Posterior vena cava (tissue), 2 donors: ENCODE results near the gene CLDN5. TPM values are rescaled to one million over a fixed set of nuclear protein-coding genes. Genes with fewer than 3 reads are reported as not detected.

Experiments
- DNase-seq: peaks from one replicate; pipeline ENCODE4 v3.0.0-alpha.2; 2020; ENCODE audit warnings: low spot score
- intact Hi-C, 2 donors: fragments of 100-400 bp; cut with DNase I; formaldehyde crosslinking; loops; one replicate each; pipeline versions ENCODE4 v1.14.1 to v1.14.2; 2022 to 2023
- total RNA-seq, 2 donors: library from RNA; stranded (reverse); fragmentation: NEBNext Ultra II Directional; extraction: Animal tissue kit (Norgen Biotek cat#: 25700); gene quantifications; one replicate each; pipeline ENCODE4 v1.2.1, GENCODE V29; 2021
- donor health status: DM: yes; HTN: yes; CAD: no.
- donor health status: DM: yes; HTN: yes; CAD: no.

CLDN5 gene
- total RNA-seq, 2 donors from 2014 or later: 36.4 to 70.1 TPM

DNA sequence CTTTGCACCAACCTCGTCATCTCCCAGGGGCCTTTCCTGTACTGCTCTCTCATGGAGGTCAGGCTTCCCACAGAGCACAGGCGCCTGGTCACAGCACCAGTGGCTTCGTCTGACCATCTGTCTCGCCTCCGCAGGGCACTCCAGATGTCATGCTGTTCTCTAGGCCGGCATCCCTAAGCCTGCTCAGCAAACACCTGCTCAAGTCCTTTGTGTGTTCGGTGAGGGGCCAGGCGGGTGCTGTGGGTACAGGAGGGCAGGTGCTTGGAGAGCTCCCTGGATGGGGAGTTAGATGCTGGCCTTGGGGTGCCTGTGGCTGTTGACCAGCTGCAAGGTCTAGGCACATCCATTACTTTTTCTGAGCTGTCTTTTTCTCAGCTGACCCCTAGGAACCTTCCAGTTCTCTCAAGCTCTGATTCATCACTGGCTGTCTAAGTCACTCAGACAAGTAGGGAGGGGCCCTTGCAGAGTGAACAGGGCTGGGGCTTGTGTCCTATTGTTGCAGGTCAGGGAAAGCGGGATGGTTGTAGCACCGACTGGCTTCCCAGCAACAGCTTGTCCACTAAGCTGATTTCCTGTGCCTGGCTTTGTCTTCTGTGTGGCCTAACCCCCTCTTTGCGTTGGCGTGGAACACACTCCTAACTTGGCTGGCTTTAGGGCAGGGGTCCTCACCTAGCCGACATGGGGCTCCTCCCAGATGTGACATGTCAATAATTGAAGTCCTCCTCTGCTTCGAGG is 9.2 kb downstream of the CLDN5 start:
- intact Hi-C loops: loop anchor here in 1 of 2 donors (10.0 kb wide), 1 partner anchor 110 kb away; no protein-coding TSS in a partner anchor
- peak; percentile 49 for DNase-seq

DNA sequence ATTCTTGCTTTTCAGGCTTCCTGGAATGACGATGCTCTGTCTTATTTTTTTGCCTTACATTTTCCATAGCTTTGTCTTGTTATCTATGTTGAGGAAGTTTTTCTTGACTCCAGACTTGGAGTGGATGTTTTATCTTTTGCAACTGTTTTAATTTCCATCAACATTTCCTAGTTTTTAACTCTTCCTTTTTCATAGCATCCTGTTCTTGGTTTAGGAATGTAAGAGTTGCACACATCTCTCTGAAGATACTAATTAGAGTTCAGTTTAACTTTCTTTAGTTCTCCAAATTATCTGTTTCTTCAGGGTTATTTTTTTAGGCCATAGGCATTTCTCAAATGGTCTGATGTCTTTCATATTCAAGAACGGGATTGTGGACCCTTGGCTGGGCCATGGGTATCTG is 10.4 kb downstream of the CLDN5 start:
- intact Hi-C loops: loop anchor here in 1 of 2 donors (10.0 kb wide), 1 partner anchor 111 kb away; no protein-coding TSS in a partner anchor
- no peak for DNase-seq

DNA sequence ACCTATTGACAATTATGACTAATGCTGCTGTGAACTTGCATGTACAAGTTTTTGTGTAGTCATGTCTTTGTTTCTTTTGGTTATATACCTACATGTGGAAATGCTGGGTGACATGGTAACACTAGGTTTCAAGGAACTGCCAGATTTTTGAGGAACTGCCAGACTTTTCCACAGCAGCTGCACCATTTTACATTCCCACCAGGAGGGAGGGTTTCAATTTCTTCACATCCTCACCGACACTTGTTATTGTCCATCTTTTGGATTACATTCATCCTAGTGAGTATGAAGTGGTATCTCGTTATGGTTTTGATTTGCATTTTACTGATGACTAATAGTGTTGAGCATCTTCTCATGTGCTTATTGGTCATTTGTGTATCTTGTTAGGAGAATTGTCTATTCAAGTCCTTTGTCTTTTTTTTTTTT is 13.3 kb downstream of the CLDN5 start:
- intact Hi-C loops: loop anchor here in 1 of 2 donors (10.0 kb wide), 1 partner anchor 114 kb away; no protein-coding TSS in a partner anchor
- DNase-seq: no peak

DNA sequence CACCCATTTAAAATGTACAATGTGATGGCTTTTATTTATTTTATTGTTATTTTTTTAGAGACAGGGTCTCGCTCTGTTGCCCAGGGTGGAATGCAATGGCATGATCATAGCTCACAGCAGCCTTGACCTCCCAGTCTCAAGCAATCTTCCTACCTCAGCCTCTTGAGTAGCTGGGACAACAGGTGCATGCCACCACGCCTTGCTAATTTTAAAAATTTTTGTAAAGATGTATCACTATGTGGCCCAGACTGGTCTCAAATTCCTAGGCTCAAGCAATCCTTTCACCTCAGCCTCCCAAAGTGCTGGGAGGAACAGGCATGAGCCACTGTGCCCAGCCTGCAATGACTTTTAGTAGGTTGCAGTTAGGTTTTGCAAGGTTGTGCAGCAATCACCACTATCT is 14.3 kb downstream of the CLDN5 start:
- DNase-seq: peak; percentile 15
- intact Hi-C loops: loop anchor here in 1 of 2 donors (10.0 kb wide), 1 partner anchor 115 kb away; no protein-coding TSS in a partner anchor

DNA sequence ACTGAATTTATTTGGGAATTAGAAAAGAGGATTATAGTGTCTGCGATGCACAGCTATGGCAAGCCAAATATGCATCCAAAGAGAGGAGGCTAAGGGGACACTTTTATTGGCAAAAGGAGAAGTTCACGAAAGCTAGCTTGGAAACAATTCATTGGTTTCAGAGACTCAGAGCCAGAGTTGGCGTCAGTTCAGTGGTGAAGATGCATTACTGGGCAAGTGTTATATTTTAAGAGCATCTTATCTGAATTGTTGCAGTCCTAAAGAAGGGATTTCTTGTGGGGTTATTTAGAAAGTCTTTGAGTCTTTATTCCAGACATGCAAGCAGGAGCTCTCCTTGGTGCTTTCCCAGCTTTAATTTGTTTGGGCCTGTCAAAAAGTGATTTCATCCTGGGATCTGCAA is 15.0 kb downstream of the CLDN5 start:
- DNase-seq: no peak
- intact Hi-C loops: no loop called here

DNA sequence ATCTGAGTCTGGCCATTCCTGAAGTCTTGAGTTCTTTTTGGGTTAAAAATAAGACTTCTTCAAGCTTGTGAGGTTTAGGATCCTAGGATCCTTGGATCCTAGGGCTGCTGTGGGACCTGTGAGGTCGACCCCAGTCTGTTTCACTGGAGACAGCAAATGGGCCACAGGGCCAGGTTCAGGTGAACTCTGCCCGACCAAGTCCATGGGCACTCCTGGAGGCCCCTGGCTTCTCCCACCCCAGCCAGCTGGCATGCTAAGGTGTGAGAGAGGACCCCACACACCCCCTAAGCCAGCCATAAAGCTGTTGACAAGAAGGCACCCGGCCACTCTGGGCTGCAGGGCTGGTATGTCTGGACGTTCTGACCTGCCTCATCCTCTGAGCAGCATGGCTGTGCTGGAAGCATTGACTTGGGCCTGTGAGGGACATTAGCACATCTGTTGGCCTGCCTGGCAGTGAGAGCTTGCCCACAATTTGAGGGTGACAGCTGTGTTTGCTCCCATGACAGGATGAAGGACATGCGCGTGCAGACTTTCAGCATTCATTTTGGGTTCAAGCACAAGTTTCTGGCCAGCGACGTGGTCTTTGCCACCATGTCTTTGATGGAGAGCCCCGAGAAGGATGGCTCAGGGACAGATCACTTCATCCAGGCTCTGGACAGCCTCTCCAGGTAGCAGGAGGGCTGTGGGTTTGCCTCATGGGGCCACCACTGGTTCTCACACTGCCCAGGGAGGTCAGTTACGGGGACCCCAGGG is 16.0 kb downstream of the CLDN5 start:
- DNase-seq: peak; percentile 47
- intact Hi-C loops: no loop called here

DNA sequence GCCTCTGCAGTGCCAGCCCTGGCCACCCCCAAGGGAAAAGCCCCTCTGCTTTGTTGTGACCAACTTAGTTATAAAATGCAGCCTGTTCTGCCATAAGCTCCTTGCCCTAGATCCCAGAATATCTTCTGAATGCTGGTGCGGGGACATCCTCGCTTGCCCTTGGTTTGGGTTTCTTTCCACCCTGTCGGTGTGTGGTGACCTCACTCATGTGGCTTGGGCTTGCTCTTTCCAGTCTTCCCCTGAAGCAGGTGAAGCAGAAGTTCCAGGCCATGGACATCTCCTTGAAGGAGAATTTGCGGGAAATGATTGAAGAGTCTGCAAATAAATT is 16.7 kb downstream of the CLDN5 start:
- peak; percentile 55 for DNase-seq
- intact Hi-C loops: no loop called here

DNA sequence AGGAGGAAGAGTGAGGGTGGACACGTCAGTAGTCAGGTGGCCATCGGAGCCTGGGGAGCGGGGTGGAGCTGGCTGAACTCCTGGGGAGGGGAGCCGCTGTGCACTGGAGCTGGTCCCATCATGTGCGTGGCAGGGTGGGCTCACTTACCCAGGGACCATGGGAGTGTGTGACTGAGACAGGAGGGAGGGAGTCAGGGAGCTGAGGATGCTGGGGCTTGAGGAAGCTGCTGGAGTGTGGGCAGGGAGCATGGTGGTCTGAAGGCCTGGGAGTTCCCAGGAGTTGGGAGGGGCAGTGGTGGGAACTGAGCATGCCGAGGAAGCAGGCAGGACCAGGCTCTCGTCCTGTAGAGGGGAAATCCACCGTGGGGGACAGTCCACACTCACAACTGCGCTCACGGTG is 18.0 kb downstream of the CLDN5 start:
- DNase-seq: peak; percentile 48
- intact Hi-C loops: no loop called here

DNA sequence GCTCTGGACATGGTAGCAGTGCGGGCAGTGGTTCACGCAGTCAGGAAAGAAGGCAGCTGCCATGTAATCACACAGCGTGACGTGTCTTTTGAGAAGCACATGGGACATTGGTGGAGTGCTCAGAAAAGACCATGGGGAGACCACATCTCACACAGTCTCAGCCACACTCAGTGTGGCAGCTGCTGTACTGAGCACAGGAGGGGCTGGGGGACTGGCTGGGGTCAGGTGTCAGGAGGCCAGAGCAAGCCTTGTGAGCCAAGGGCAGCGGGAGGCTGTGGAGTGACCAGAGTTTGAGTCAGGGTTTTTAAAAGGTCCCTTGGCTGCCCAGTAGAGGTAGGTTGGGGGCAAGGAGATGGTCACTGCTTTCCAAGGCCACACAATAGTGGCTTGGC is 18.5 kb downstream of the CLDN5 start:
- peak; percentile 47 for DNase-seq
- intact Hi-C loops: no loop called here

DNA sequence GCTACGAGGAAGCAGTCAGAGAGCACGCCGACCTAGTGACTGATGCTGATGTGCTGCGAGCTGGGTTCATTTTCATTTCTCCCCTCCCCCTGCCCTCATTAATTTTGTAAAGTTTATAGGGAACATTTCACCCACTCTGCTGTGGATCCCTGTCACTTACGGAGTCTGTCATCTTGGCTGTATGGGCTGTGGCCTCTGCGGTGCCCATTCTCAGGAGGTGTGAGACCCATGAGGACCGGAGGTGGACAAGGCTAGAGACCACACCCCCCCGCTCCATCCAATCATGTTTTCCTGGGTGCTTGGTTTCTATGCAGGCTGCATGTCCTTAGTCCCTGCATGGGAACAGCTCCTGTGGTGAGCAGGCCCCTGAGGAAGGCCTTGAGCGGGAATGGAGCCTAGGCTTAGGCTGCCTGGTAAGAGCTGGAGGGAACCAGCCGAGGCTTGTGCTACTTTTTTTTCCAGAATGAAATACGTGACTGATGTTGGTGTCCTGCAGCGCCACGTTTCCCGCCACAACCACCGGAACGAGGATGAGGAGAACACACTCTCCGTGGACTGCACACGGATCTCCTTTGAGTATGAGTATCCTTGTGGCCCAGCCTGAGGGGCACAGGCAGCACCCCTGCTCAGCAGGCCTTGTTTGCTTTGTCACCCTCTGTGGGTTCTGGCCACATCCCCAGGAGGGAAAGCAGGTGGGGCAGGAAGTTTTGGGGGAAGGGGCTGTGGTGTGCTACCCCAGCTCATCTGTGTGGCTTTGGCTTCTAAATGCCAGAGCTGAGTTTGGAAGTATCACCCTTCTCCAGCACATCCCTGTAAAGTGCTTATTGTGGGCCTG is 19.1 kb downstream of the CLDN5 start:
- intact Hi-C loops: no loop called here
- DNase-seq: peak; percentile 55

DNA sequence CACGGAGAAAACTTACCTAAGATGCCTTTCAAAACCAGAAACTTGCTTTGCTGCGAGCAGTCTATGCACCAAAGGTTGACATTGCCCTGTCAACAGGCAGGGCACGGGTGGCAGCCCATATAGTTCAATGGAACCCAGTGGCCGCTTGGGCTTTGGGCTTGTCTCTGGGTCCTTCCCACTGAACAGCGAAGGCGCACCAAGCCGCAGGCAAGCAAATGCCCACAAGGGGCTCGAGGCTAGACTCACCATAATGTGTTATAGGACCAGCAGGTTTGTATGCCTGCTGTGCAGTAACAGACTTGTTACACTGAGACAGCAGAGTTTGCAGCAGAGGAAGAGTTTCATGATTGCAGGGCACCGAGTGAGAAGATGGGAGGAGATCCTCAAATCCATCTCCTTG is 20.3 kb downstream of the CLDN5 start:
- intact Hi-C loops: no loop called here
- DNase-seq: peak; percentile 57

DNA sequence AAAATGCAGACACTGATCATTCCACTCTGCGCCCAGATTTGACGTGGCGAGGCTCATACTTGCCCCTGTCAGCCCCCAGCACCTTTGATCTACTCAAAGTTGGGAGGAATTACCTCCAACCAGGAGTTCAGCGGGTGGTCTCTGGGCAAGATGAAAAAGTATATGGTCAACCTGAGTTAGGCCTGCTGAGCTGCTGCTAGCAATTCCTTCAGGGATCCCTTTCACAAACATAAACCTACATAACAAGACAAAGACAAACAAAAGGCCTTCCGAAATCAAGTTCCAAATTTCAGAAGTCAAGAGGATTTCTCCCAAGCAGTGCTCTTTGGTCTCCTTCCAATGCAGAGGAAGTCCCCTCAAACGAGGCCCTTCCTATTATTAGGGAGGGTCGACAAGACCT is 20.8 kb downstream of the CLDN5 start:
- intact Hi-C loops: no loop called here
- peak; percentile 54 for DNase-seq

DNA sequence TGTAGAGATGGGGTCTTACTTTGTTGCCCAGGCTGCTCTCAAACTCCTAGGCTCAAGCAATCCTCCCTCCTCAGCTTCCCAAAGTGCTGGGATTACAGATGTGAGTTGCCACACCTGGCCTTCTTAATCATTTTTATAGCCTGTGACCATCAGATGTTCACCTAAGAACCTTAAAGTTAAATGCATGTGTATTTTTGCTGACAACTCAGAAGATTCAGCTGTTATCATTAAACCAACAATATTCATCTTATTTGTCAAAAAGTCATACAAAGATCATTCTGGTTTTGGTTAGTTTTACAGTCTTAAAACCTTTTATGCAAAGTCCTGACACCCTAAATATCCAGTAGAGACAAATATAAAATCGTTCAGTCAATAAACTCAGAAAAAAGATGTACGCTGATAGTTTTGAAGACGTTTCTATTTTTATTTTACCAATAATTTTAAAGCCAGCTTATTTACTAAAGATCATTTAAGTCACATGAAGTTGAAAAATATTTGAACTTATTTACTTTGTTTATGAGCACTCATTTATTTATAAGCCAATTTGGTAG is 22.2 kb downstream of the CLDN5 start:
- intact Hi-C loops: no loop called here
- DNase-seq: no peak

DNA sequence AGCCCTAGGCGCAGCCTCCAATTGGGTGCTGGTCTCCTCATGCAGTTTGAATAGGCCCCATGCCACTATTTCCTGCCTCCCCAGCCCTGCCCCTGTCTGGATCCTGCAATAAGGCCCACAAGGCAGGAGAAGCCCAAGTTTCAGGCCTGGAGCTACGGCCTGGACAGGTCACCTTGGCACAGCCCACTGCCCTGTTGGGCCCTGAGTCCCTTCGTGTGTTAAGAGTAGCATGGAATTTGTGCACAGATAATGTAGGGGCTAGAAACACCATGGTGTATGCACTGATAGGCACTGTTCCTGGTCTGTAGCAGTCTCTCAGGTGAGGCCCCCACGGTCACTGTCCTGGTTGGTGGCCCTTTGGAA is 24.3 kb downstream of the CLDN5 start:
- intact Hi-C loops: loop anchor here in 1 of 2 donors (10.0 kb wide), 1 partner anchor 55 kb away; no protein-coding TSS in a partner anchor
- no peak for DNase-seq

DNA sequence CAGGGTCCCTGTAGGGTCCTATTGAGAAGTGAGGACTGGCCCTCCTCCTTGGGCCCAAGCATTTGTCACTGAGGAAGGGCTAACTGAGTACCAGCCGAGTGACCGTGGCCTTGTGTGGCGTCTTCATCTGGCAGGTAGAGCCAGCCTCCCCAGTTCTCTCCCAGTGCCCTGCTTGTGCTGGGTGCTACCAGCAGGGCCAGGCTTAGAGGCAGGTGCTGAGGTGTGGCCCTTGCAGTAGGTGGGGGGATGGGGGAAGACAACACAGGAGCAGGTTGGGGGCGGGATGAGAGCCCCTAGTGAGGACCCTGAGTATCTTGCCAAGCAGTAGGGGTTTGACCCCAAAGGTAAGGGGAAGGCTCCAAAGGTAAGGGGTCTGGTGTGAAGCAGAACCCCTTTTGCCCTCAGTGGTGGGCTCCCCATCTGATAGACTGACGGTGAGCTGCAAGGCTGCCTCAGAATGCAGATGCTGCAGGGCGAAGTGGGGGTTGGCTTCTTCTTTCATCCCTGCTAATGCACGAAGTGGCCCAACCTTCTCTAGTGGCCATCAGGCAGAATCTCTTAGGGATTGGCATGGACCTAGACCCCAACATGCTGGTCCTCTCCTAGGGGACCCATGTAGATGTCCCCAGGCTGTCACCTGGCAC is 24.9 kb downstream of the CLDN5 start:
- no peak for DNase-seq
- intact Hi-C loops: loop anchor here in 1 of 2 donors (10.0 kb wide), 1 partner anchor 55 kb away; no protein-coding TSS in a partner anchor

DNA sequence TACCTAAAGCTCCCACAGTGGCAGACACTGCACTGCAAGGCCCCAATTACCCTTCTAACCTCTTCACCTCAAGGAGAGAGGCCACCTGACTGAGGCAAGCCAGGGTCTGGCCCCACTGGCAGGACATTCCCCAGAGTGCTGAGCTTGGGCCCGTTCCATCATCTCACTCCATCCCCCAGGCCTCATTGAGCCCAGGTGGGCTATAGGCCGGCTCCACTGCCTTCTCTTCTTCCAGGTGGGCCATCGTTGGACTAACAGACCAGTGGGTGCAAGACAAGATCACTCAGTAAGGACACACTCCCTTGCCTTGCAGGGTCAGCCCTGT is 25.4 kb downstream of the CLDN5 start:
- intact Hi-C loops: loop anchor here in 1 of 2 donors (10.0 kb wide), 1 partner anchor 56 kb away; no protein-coding TSS in a partner anchor
- DNase-seq: no peak

DNA sequence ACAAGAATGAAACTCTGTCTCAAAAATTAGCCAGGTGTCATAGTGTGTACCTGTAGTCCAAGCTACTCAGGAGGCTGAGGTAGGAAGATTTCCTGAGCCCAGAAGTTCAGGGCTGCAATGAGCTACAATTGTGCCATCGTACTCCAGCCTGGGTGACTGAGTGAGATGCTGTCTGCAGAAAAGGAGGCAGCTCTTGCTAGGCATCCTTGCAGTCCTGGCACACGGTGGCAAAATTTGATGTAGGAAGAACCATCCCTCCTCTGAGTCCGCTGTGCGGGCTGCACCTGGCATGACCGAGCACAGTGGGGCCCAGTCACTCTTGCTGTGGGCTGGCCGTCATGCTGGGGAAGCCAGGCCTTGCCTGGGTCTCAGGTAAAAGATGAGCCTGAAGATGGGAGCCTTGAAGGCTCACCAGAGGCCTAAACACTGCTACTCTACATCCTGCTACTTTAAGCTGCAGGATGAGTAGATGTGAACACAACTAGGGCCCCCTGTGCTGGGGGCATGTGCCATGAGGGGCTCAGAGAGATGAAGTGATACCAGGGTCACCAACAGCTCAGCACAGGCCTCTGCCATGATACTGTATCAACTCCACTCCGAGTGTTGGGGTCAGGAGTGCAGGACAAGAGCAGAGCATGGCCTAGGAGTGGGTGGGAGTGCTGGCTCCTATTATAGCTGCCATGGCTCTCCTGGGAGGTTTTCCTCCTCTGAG is 25.9 kb downstream of the CLDN5 start:
- intact Hi-C loops: loop anchor here in 1 of 2 donors (10.0 kb wide), 1 partner anchor 56 kb away; no protein-coding TSS in a partner anchor
- no peak for DNase-seq

DNA sequence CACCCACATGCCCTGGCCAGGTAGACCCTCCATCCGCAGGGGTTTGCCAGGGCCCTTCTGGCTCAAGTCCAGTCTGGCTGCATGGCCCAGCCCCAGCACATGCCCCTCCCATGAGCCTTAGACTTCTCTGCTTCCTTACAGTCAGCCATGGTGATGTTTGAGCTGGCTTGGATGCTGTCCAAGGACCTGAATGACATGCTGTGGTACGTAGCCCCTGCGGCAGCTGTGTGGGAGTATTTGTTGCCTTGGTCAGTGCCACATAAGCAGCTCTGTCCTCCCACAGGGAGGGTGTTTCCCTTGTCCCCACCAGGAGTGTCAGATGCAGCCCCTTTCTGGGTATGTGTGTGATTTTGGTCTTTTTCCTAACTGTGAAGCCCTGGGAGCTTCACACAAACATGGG is 27.0 kb downstream of the CLDN5 start:
- intact Hi-C loops: loop anchor here in 1 of 2 donors (10.0 kb wide), 1 partner anchor 58 kb away; no protein-coding TSS in a partner anchor
- DNase-seq: no peak
